Subcutaneous adipose tissue (tissue), 4 donors: Measurements from ENCODE around the gene ACTN1. TPM values are rescaled to one million over a fixed set of nuclear protein-coding genes. Genes with fewer than 3 reads are reported as not detected.

Experiments
- CTCF ChIP-seq: fragments of 450-650 bp; IDR thresholded peaks from one replicate; pipeline ENCODE4 v1.5.1; 2016; ENCODE audit warnings: low read depth, mild to moderate bottlenecking, control low read depth, antibody characterized with exemption, moderate library complexity
- total RNA-seq, 4 donors: library from RNA; depleted of rRNA; stranded (reverse); fragments of >200 nt; gene quantifications; one replicate each; pipeline ENCODE4 v1.1.0, GENCODE V29; 2016

Gene ACTN1
- total RNA-seq, 4 donors from 2014 or later, result 81.5 to 142 (median 105) TPM

GRCh38 chr14:68960123-68960522 is 19.0 kb downstream of the ACTN1 start:
- TF ChIP-seq CTCF, result no peak

- no peak for TF ChIP-seq CTCF
Observed at GRCh38 chr14:68959035-68959434, 20.1 kb downstream of the ACTN1 start.

- no peak for TF ChIP-seq CTCF
Observed at GRCh38 chr14:68958553-68958952, 20.5 kb downstream of the ACTN1 start.

GRCh38 chr14:68957775-68958174 is 21.3 kb downstream of the ACTN1 start:
- no peak for TF ChIP-seq CTCF

GRCh38 chr14:68956724-68957123 is 22.4 kb downstream of the ACTN1 start:
- TF ChIP-seq CTCF, result no peak

GRCh38 chr14:68955851-68956179 is 23.3 kb downstream of the ACTN1 start:
- TF ChIP-seq CTCF, result no peak

GRCh38 chr14:68955164-68955850 is 23.8 kb downstream of the ACTN1 start:
- no peak for TF ChIP-seq CTCF
